ENCODE results near the gene PCDHA2.
"Not testable (repeated sequence)": the region's sequence is repeated elsewhere in the genome, so short reads cannot be mapped to it uniquely, and the experiment has no call there.

The PCDHA2 gene

GRCh38 chr5:140791089-140791488, 3.6 kb upstream of the PCDHA2 start:
- Histone ChIP-seq H3K27me3 (ENCODE audit: low read length) (no peaks in the 10 kb centered on the region), H3K9ac (ENCODE audit: low read length) (no peak overlapping the region), H2AFZ (ENCODE audit: low read depth, low read length, severe bottlenecking) (no peak overlapping the region), H3F3A (ENCODE audit: insufficient read depth) (no peaks in the 10 kb centered on the region), H3K36me3 (ENCODE audit: low read length) (no peaks in the 10 kb centered on the region), H3K79me2 (ENCODE audit: insufficient read depth, low read length) (no peaks in the 10 kb centered on the region), H3K4me2 (ENCODE audit: low read depth, low read length, poor library complexity, severe bottlenecking) (no peak overlapping the region), H3K9me3 (ENCODE audit: insufficient read depth, low read length) (no peaks in the 10 kb centered on the region), H3K9me2 (replicated peaks; ENCODE audit: insufficient read depth, low read length) (no peaks in the 10 kb centered on the region), H3K4me3 (ENCODE audit: insufficient read depth, low read length, poor library complexity, severe bottlenecking) (no peak overlapping the region), H4K20me1 (ENCODE audit: low read depth, low read length) (no peaks in the 10 kb centered on the region), H3K27ac (ENCODE audit: low read depth, low read length) (no peak overlapping the region)
- TF ChIP-seq CTCF (IDR thresholded peaks at IDR 0.05; ENCODE audit: insufficient read depth, low read length, poor library complexity, severe bottlenecking) (no peak), EZH2phosphoT487 (conservative IDR thresholded peaks at IDR 0.05; ENCODE audit: low read length) (no peak)

DNA sequence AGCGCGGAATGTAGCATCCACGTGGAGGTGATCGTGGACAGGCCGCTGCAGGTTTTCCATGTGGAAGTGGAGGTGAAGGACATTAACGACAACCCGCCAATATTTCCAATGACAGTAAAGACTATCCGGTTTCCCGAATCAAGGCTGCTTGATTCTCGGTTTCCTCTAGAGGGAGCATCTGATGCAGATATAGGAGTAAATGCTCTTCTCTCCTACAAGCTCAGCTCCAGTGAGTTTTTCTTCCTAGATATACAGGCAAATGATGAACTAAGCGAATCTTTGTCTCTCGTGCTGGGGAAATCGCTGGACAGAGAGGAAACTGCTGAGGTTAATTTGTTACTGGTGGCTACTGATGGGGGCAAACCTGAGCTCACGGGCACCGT, 598 bp downstream of the PCDHA2 start:
- no peak for TF ChIP-seq CTCF (IDR thresholded peaks at IDR 0.05; ENCODE audit: insufficient read depth, low read length, poor library complexity, severe bottlenecking)

DNA sequence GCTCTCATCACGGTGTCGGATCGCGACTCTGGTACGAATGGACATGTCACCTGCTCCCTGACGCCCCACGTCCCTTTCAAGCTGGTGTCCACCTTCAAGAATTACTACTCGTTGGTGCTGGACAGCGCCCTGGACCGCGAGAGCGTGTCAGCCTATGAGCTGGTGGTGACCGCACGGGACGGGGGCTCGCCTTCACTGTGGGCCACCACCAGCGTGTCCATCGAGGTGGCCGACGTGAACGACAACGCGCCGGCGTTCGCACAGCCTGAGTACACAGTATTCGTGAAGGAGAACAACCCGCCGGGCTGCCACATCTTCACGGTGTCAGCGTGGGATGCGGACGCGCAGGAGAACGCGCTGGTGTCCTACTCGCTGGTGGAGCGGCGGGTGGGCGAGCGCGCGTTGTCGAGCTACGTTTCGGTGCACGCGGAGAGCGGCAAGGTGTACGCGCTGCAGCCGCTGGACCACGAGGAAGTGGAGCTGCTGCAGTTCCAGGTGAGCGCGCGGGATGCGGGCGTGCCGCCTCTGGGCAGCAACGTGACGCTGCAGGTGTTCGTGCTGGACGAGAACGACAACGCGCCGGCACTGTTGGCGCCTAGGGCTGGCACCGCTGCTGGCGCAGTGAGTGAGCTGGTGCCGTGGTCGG, 1.5 kb downstream of the PCDHA2 start:
- H3K27ac ChIP-seq (ENCODE audit: low read depth, low read length); H3F3A ChIP-seq (ENCODE audit: insufficient read depth); H4K20me1 ChIP-seq (ENCODE audit: low read depth, low read length); H3K4me2 ChIP-seq (ENCODE audit: low read depth, low read length, poor library complexity, severe bottlenecking); H3K4me3 ChIP-seq (ENCODE audit: insufficient read depth, low read length, poor library complexity, severe bottlenecking); H3K9me3 ChIP-seq (ENCODE audit: insufficient read depth, low read length); H3K79me2 ChIP-seq (ENCODE audit: insufficient read depth, low read length); H3K9ac ChIP-seq (ENCODE audit: low read length); H3K27me3 ChIP-seq (ENCODE audit: low read length); H3K9me2 ChIP-seq (replicated peaks; ENCODE audit: insufficient read depth, low read length); H2AFZ ChIP-seq (ENCODE audit: low read depth, low read length, severe bottlenecking); H3K36me3 ChIP-seq (ENCODE audit: low read length): not testable (repeated sequence)

More for the DNA sequence above, 598 bp downstream of the PCDHA2 start:
- Histone ChIP-seq H3K9me3 (ENCODE audit: insufficient read depth, low read length) (no peaks in the 10 kb centered on the region), H3K9ac (ENCODE audit: low read length) (no peak overlapping the region), H3K27me3 (ENCODE audit: low read length) (no peaks in the 10 kb centered on the region), H4K20me1 (ENCODE audit: low read depth, low read length) (no peaks in the 10 kb centered on the region), H2AFZ (ENCODE audit: low read depth, low read length, severe bottlenecking) (no peak overlapping the region), H3F3A (ENCODE audit: insufficient read depth) (no peaks in the 10 kb centered on the region), H3K27ac (ENCODE audit: low read depth, low read length) (no peak overlapping the region), H3K4me2 (ENCODE audit: low read depth, low read length, poor library complexity, severe bottlenecking) (no peak overlapping the region), H3K36me3 (ENCODE audit: low read length) (no peaks in the 10 kb centered on the region), H3K4me3 (ENCODE audit: insufficient read depth, low read length, poor library complexity, severe bottlenecking) (no peak overlapping the region), H3K9me2 (replicated peaks; ENCODE audit: insufficient read depth, low read length) (no peaks in the 10 kb centered on the region), H3K79me2 (ENCODE audit: insufficient read depth, low read length) (no peaks in the 10 kb centered on the region)

- Histone ChIP-seq H3K27me3 (ENCODE audit: low read length) (no peaks in the 10 kb centered on the region), H3K36me3 (ENCODE audit: low read length) (no peaks in the 10 kb centered on the region), H3K9me2 (replicated peaks; ENCODE audit: insufficient read depth, low read length) (no peaks in the 10 kb centered on the region), H4K20me1 (ENCODE audit: low read depth, low read length) (no peaks in the 10 kb centered on the region), H2AFZ (ENCODE audit: low read depth, low read length, severe bottlenecking) (no peak overlapping the region), H3K4me2 (ENCODE audit: low read depth, low read length, poor library complexity, severe bottlenecking) (no peak overlapping the region), H3K9ac (ENCODE audit: low read length) (no peak overlapping the region), H3K9me3 (ENCODE audit: insufficient read depth, low read length) (no peaks in the 10 kb centered on the region), H3F3A (ENCODE audit: insufficient read depth) (no peaks in the 10 kb centered on the region), H3K27ac (ENCODE audit: low read depth, low read length) (no peak overlapping the region), H3K79me2 (ENCODE audit: insufficient read depth, low read length) (no peaks in the 10 kb centered on the region), H3K4me3 (ENCODE audit: insufficient read depth, low read length, poor library complexity, severe bottlenecking) (no peak overlapping the region)
- no peak for TF ChIP-seq CTCF (IDR thresholded peaks at IDR 0.05; ENCODE audit: insufficient read depth, low read length, poor library complexity, severe bottlenecking)
- TF ChIP-seq EZH2phosphoT487 (conservative IDR thresholded peaks at IDR 0.05; ENCODE audit: low read length), result no peak
Measured at GRCh38 chr5:140796718-140797095, 2.1 kb downstream of the PCDHA2 start.
